Tibial artery (tissue), 4 donors: ENCODE data around the gene CORO2B.
A peak's percentile ranks its signal among the peaks of the same experiment; 100 is the strongest.

Experiments used
- DNase-seq, 2 donors: peaks; one replicate each; pipeline ENCODE4 v3.0.0-alpha.2; 2019
- H3K27ac ChIP-seq, 2 donors: fragments of 200-600 bp; sonication (generic) in 1 of 2; 1 replicate in 1 of 2; 2 replicates in 1 of 2; pipeline ENCODE4 v1.5.1; 2018 to 2019; ENCODE audit warnings: mild to moderate bottlenecking in 1 of 2
- H3K27me3 ChIP-seq, 2 donors: fragments of 200-600 bp; sonication (generic) in 1 of 2; one replicate each; pipeline versions ENCODE4 v1.5.1 to v1.6.0; 2016 to 2019
- H3K36me3 ChIP-seq, 3 donors: fragments of 200-600 bp; sonication (generic) in 2 of 3; one replicate each; pipeline ENCODE4 v1.5.1; 2016 to 2019; ENCODE audit warnings: mild to moderate bottlenecking in 2 of 3
- H3K4me1 ChIP-seq, 4 donors: fragments of 200-600 bp; sonication (generic) in 2 of 4; 1 replicate in 3 of 4; 2 replicates in 1 of 4; pipeline ENCODE4 v1.5.1; 2016 to 2019
- H3K4me3 ChIP-seq, 2 donors: fragments of 200-600 bp; sonication (generic) in 1 of 2; 1 replicate in 1 of 2; 2 replicates in 1 of 2; pipeline ENCODE4 v1.5.1; 2018 to 2019; ENCODE audit warnings: mild to moderate bottlenecking in 2 of 2
- H3K9me3 ChIP-seq, 3 donors: fragments of 200-600 bp; sonication (generic) in 1 of 3; one replicate each; pipeline ENCODE4 v1.5.1; 2016 to 2019
- CTCF ChIP-seq, 2 experiments: fragments of 200-600 bp in 1 of 2; fragments of 450-650 bp in 1 of 2; IDR thresholded peaks; one replicate each; pipeline ENCODE4 v1.5.1; 2017 to 2019; ENCODE audit warnings: antibody characterized with exemption in 2 of 2, mild to moderate bottlenecking in 1 of 2, moderate library complexity in 1 of 2
- intact Hi-C: fragments of 100-400 bp; cut with DNase I; formaldehyde crosslinking; loops from one replicate; pipeline ENCODE4 v1.15.0; 2023; ENCODE audit warnings: low total_unique reads

CORO2B gene

GRCh38 chr15:68666812-68667450 is 88.1 kb downstream of the CORO2B start:
- Histone ChIP-seq H3K27me3 (no peaks in the 10 kb centered on the region), H3K4me3 (no peak overlapping the region), H3K4me1 (no peaks in the 10 kb centered on the region), H3K9me3 (no peaks in the 10 kb centered on the region), H3K36me3 (no peaks in the 10 kb centered on the region), H3K27ac (no peak overlapping the region)
- peak in 1 of 2 donors; percentile 48 for DNase-seq
- intact Hi-C loops = no loop called here
- TF ChIP-seq CTCF (IDR thresholded peaks at IDR 0.05) = no peak

GRCh38 chr15:68667800-68668625 is 89.2 kb downstream of the CORO2B start:
- H3K4me1 ChIP-seq = no peaks in the 10 kb centered on the region
- no peak for TF ChIP-seq CTCF (IDR thresholded peaks at IDR 0.05)
- no peak overlapping the region for H3K4me3 ChIP-seq
- peaks cover 0 to under 1% of the 10 kb centered on the region in 2 donors for H3K27me3 ChIP-seq
- H3K9me3 ChIP-seq = no peaks in the 10 kb centered on the region
- intact Hi-C loops = no loop called here
- H3K36me3 ChIP-seq = no peaks in the 10 kb centered on the region
- no peak overlapping the region for H3K27ac ChIP-seq
- DNase-seq = peak; percentile 8 to 28

- Histone ChIP-seq H3K36me3 (no peaks in the 10 kb centered on the region), H3K4me3 (no peak overlapping the region), H3K4me1 (no peaks in the 10 kb centered on the region), H3K27ac (no peak overlapping the region), H3K27me3 (peaks cover 0 to 6% of the 10 kb centered on the region in 2 donors), H3K9me3 (no peaks in the 10 kb centered on the region)
- no peak for TF ChIP-seq CTCF (IDR thresholded peaks at IDR 0.05)
- intact Hi-C loops = no loop called here
- peak in 1 of 2 donors; percentile 35 for DNase-seq
These were observed 90.3 kb downstream of the CORO2B start for GRCh38 chr15:68668926-68669600.

GRCh38 chr15:68672251-68672650 is 93.5 kb downstream of the CORO2B start:
- no peak for TF ChIP-seq CTCF (IDR thresholded peaks at IDR 0.05)
- intact Hi-C loops = loop anchor here (5.0 kb wide), 1 partner anchor 115 kb away; no protein-coding TSS in a partner anchor
- no peak for DNase-seq
- Histone ChIP-seq H3K4me3 (no peak overlapping the region), H3K27ac (no peak overlapping the region), H3K4me1 (no peaks in the 10 kb centered on the region), H3K27me3 (peaks cover 0 to 6% of the 10 kb centered on the region in 2 donors), H3K9me3 (no peaks in the 10 kb centered on the region), H3K36me3 (no peaks in the 10 kb centered on the region)

GRCh38 chr15:68672781-68673205 is 94.0 kb downstream of the CORO2B start:
- TF ChIP-seq CTCF (IDR thresholded peaks at IDR 0.05) = no peak
- Histone ChIP-seq H3K9me3 (no peaks in the 10 kb centered on the region), H3K36me3 (no peaks in the 10 kb centered on the region), H3K27ac (no peak overlapping the region), H3K4me1 (no peaks in the 10 kb centered on the region), H3K27me3 (peaks cover 0 to 6% of the 10 kb centered on the region in 2 donors), H3K4me3 (no peak overlapping the region)
- intact Hi-C loops = loop anchor here (5.0 kb wide), 1 partner anchor 115 kb away; no protein-coding TSS in a partner anchor
- peak in 1 of 2 donors; percentile 60 for DNase-seq
